ENCODE measurements around the gene CDK15. TPM values are rescaled to one million over a fixed set of nuclear protein-coding genes. Genes with fewer than 3 reads are reported as not detected.

The CDK15 gene
- total RNA-seq, 2 donors from 2014 or later = 0.52 TPM; not detected in 1

DNA sequence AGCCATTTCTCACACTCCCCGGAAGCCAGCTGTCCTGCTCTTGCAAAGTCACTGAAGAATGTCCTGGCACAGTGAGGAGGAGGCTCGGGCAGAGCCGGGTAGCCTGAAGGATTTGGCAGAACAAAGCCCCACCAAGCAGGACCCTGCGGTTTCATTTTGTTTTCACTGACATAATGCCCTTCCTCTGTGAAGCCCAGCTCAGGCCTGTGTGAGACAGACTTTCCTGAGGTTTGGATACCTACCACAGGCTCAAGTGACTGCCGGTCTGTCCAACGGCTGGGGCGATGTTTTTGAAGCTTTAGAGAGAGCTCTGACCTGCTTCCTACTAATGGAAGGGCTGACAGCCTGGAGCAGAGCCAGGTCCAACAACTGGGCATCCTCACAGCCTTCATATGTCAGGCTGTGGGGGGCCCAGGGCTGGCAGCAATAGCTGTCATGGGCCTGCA lies 127.5 kb downstream of the CDK15 start:
- no peak for TF ChIP-seq POLR2A (IDR thresholded peaks at IDR 0.05)
- TF ChIP-seq, protein P1, sequence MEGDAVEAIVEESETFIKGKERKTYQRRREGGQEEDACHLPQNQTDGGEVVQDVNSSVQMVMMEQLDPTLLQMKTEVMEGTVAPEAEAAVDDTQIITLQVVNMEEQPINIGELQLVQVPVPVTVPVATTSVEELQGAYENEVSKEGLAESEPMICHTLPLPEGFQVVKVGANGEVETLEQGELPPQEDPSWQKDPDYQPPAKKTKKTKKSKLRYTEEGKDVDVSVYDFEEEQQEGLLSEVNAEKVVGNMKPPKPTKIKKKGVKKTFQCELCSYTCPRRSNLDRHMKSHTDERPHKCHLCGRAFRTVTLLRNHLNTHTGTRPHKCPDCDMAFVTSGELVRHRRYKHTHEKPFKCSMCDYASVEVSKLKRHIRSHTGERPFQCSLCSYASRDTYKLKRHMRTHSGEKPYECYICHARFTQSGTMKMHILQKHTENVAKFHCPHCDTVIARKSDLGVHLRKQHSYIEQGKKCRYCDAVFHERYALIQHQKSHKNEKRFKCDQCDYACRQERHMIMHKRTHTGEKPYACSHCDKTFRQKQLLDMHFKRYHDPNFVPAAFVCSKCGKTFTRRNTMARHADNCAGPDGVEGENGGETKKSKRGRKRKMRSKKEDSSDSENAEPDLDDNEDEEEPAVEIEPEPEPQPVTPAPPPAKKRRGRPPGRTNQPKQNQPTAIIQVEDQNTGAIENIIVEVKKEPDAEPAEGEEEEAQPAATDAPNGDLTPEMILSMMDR (IDR thresholded peaks at IDR 0.05) = no peak
- no peak overlapping the region for H3K4me3 ChIP-seq
- no peaks in the 10 kb centered on the region for H3K4me1 ChIP-seq
- intact Hi-C loops (cut with DNase I) = no loop called here
- no peak for DNase-seq
- 57 to 76% methylated on average over 7 of the region's 7 CpGs for WGBS, 2 donors
- no peaks in the 10 kb centered on the region for H3K9me3 ChIP-seq
- no peak overlapping the region for H3K27ac ChIP-seq
- no peaks in the 10 kb centered on the region for H3K27me3 ChIP-seq
- H3K36me3 ChIP-seq (replicated peaks in 1 of 2; ENCODE audit: insufficient read depth in 1 of 2, low read depth in 2 of 2) = no peaks in the 10 kb centered on the region
- ATAC-seq = no peak

GRCh38 chr2:201936817-201937216 lies 130.5 kb downstream of the CDK15 start:
- intact Hi-C loops (cut with DNase I) = no loop called here
- Histone ChIP-seq H3K4me3 (no peak overlapping the region), H3K9me3 (no peaks in the 10 kb centered on the region), H3K27me3 (no peaks in the 10 kb centered on the region), H3K36me3 (replicated peaks in 1 of 2; ENCODE audit: insufficient read depth in 1 of 2, low read depth in 2 of 2) (no peaks in the 10 kb centered on the region), H3K27ac (no peak overlapping the region), H3K4me1 (no peaks in the 10 kb centered on the region)
- no peak for DNase-seq
- no peak for ATAC-seq
- WGBS, 2 donors = 79 to 87% methylated on average over 4 of the region's 4 CpGs
- no peak for TF ChIP-seq POLR2A (IDR thresholded peaks at IDR 0.05)
- TF ChIP-seq, protein P1 (IDR thresholded peaks at IDR 0.05) = no peak

DNA sequence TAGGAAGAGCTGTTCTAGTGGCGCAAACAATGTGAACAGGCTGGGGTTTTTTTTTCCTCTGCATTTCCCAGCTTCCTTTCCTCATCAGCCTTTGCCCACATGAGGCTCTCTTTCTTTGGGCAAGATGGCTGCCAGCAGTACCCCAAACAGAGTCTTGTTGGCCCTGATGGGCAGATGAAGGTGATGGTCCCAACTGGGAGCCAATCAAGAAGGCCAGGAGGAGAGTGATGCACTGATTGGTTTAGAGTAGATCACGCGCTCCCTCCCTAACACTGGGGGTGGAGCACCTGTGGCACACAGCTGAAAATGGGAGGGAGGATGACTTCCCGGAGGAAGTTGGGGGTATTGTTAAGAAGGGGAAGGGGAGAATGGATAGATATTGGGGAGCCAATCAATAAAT lies 131.0 kb downstream of the CDK15 start:
- Histone ChIP-seq H3K4me1 (no peaks in the 10 kb centered on the region), H3K4me3 (no peak overlapping the region), H3K27me3 (no peaks in the 10 kb centered on the region), H3K9me3 (no peaks in the 10 kb centered on the region), H3K27ac (no peak overlapping the region), H3K36me3 (replicated peaks in 1 of 2; ENCODE audit: insufficient read depth in 1 of 2, low read depth in 2 of 2) (no peaks in the 10 kb centered on the region)
- ATAC-seq (no peak), DNase-seq (no peak)
- intact Hi-C loops (cut with DNase I) = no loop called here
- WGBS, 2 donors = 86 to 95% methylated on average over 4 of the region's 4 CpGs
- TF ChIP-seq POLR2A (IDR thresholded peaks at IDR 0.05) = no peak
- TF ChIP-seq, protein P1 (IDR thresholded peaks at IDR 0.05) = no peak

DNA sequence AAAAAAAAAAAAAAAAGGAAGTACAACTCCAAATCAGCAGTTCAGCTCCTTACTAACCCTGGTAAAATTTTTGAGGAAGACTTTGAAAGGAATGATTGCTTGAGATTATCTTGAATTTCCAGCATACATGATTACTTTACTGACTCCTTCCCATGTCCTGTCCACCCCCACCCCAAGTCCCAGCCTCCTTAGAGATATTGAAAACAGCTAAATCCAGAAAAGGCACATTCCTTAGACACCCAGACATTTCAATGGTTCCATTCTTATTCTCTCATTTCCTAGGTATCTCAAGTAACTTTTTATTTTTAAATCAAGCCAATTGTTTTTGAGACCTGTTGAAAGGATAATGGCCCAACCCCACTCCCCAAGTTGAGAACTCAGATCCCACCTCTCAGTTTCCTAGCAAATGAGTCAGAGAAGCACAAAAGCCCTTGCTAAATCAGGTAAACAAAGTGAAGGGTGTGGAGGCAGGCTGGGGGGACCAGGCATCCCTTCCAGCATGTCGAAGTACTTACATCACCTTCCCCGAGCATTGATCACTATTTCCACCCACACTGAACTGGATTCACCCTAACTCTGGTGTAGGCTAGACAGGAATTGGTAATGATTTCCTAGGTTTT lies 131.9 kb downstream of the CDK15 start:
- 77 to 88% methylated on average over 2 of the region's 2 CpGs for WGBS, 2 donors

More for the DNA sequence above, 131.9 kb downstream of the CDK15 start:
- Histone ChIP-seq H3K27ac (no peak overlapping the region), H3K4me1 (no peaks in the 10 kb centered on the region), H3K36me3 (replicated peaks in 1 of 2; ENCODE audit: insufficient read depth in 1 of 2, low read depth in 2 of 2) (no peaks in the 10 kb centered on the region), H3K4me3 (no peak overlapping the region), H3K27me3 (no peaks in the 10 kb centered on the region), H3K9me3 (no peaks in the 10 kb centered on the region)
- intact Hi-C loops (cut with DNase I) = no loop called here
- no peak for DNase-seq
- TF ChIP-seq, protein P1 (IDR thresholded peaks at IDR 0.05) = no peak
- no peak for TF ChIP-seq POLR2A (IDR thresholded peaks at IDR 0.05)
- ATAC-seq = no peak

Data from body of pancreas (tissue), 4 donors.